DND-41 (cell line): Measurements from ENCODE around the gene CDC42EP1.
"Not testable (repeated sequence)": the region's sequence is repeated elsewhere in the genome, so short reads cannot be mapped to it uniquely, and the experiment has no call there.

ENCODE experiments used
- ATAC-seq: fragments of 200-7000 bp; cut with Tn5 transposase; 3 replicates; pipeline ENCODE4 v1.9.1; 2021; ENCODE audit warnings: low read depth; ENCODE audit not compliant: insufficient read depth
- DNase-seq: peaks from one replicate; pipeline ENCODE4 v3.0.0-alpha.2; 2020
- H2AFZ ChIP-seq: 2 replicates; pipeline ENCODE4 v1.6.0; 2012; ENCODE audit warnings: low read depth, low read length
- H3K27ac ChIP-seq: 2 replicates; pipeline ENCODE4 v1.5.1; 2012; ENCODE audit warnings: low read length, inconsistent platforms
- H3K27me3 ChIP-seq: fragments of 200-600 bp; sonication (generic); 2 replicates; pipeline ENCODE4 v1.6.0; 2012; ENCODE audit warnings: low read length, mild to moderate bottlenecking, inconsistent platforms; ENCODE audit not compliant: insufficient read depth, poor library complexity
- H3K36me3 ChIP-seq: 2 replicates; pipeline ENCODE4 v1.5.1; 2012; ENCODE audit warnings: low read length, inconsistent platforms; ENCODE audit not compliant: insufficient read depth
- H3K4me1 ChIP-seq: 2 replicates; pipeline ENCODE4 v1.5.1; 2012; ENCODE audit warnings: mild to moderate bottlenecking, low read length; ENCODE audit not compliant: insufficient read depth
- H3K4me2 ChIP-seq: 2 replicates; pipeline ENCODE4 v1.6.0; 2012; ENCODE audit warnings: mild to moderate bottlenecking, moderate library complexity, low read length, inconsistent platforms; ENCODE audit not compliant: insufficient read depth
- H3K4me3 ChIP-seq, 2 experiments: fragments of 200-600 bp in 1 of 2; shearing (Covaris generic) in 1 of 2; 2 replicates each; pipeline ENCODE4 v1.5.1; 2012 to 2016; ENCODE audit warnings: inconsistent platforms in 2 of 2, low read length in 2 of 2, mild to moderate bottlenecking in 2 of 2, low read depth in 1 of 2, moderate library complexity in 1 of 2
- H3K79me2 ChIP-seq: 2 replicates; pipeline ENCODE4 v1.6.0; 2012; ENCODE audit warnings: low read length, inconsistent platforms; ENCODE audit not compliant: insufficient read depth
- H3K9ac ChIP-seq: 2 replicates; pipeline ENCODE4 v1.6.0; 2012; ENCODE audit warnings: low read depth, mild to moderate bottlenecking, inconsistent platforms, low read length, moderate library complexity
- H3K9me3 ChIP-seq: 2 replicates; pipeline ENCODE4 v1.5.1; 2012; ENCODE audit warnings: low read length, moderate library complexity, mild to moderate bottlenecking, inconsistent platforms; ENCODE audit not compliant: insufficient read depth, severe bottlenecking
- H4K20me1 ChIP-seq: 2 replicates; pipeline ENCODE4 v1.6.0; 2012; ENCODE audit warnings: low read length; ENCODE audit not compliant: insufficient read depth
- CTCF ChIP-seq: IDR thresholded peaks from 2 replicates; pipeline ENCODE4 v1.5.1; 2012; ENCODE audit warnings: borderline replicate concordance, low read length, moderate library complexity, mild to moderate bottlenecking; ENCODE audit not compliant: poor library complexity, severe bottlenecking; ENCODE audit errors: extremely low read depth
- EZH2 ChIP-seq: IDR thresholded peaks from 3 replicates; pipeline ENCODE4 v1.6.1; 2012; ENCODE audit warnings: borderline replicate concordance, low read depth, mild to moderate bottlenecking, moderate library complexity, low read length, inconsistent platforms; ENCODE audit not compliant: severe bottlenecking

Gene CDC42EP1

DNA sequence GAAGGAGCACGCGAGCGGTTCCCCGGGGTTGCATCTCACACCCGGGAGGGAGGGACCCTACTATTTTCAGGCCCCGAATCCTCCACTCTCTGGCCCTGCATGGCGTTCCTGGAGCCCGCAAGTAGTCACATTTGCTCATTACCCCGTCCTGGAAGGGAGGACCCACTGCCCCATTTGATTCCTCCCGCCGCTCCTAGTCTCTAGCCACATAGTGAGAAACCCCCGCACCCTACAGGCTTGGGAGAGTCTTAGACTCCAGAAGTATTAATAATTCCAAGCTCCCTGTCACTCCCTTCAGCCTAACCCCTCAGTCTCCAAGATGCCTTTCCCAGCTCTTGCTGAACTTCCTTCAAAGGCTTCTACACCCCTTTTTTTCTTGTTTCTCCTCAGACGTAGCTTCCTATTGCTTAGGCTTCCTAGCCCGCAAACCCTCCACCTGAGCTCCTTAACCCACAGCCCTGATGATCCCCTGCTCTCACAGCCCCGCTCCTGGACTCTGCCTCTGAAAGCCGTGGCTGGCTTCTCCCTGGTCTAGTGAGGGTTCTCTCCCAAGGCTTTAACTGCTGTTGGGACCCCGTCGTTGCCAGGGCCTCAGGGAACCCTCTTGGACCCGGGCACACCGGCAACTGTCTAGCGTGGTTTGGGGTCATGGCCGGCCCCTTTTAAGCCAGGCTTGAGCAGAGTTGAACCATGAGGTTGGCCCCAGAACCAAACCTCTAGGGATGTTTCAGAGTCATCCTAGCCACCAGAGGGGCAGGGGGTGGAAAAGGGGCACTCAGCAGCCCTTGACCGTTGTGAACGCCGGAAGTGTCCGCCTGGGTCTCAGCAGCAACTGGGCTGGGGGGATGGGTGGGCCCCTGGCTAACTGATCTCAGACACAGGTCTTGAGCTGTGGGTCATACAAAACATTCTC, 49.2 kb downstream of the CDC42EP1 start:
- peak overlapping the region; percentile 88 to 90 for H3K4me3 ChIP-seq
- peaks cover 37% of the 10 kb centered on the region for H3K79me2 ChIP-seq
- peaks cover 17% of the 10 kb centered on the region for H3K36me3 ChIP-seq
- H3K9me3 ChIP-seq = no peaks in the 10 kb centered on the region
- peak overlapping the region; percentile 83 for H2AFZ ChIP-seq
- DNase-seq (peak; percentile 29), ATAC-seq (no peak; the same call in 2 of the 3 replicates)
- H3K4me1 ChIP-seq = peaks cover 54% of the 10 kb centered on the region
- H3K4me2 ChIP-seq = peak overlapping the region; percentile 94
- H3K27ac ChIP-seq = peak overlapping the region; percentile 84
- H4K20me1 ChIP-seq = peaks cover 25% of the 10 kb centered on the region; the same call in 1 of the 2 replicates
- H3K9ac ChIP-seq = peak overlapping the region; percentile 93
- no peak for TF ChIP-seq CTCF
- no peak for TF ChIP-seq EZH2
- H3K27me3 ChIP-seq = no peaks in the 10 kb centered on the region

DNA sequence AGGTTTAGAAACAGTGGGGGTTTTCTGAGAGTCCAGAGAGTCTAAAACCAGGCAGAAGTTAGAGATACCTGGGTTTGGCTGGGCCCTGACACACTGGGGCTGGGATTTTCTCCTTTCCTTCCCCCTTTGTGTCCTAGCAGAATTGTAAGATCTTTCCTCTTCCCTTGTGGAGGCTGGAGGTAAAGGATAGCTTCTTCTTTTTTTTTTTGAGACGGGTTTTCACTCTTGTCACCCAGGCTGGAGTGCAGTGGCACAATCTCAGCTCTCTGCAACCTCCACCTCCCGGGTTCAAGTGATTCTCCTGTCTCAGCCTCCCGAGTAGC, 49.8 kb downstream of the CDC42EP1 start:
- Histone ChIP-seq H3K9ac (peak overlapping the region; percentile 93), H3K4me3 (peak overlapping the region; percentile 88 to 90; a peak in 3 of 4 replicates), H3K27ac (peak overlapping the region; percentile 84; the same call in 1 of the 2 replicates), H3K4me2 (peak overlapping the region; percentile 94), H4K20me1 (peaks cover 25% of the 10 kb centered on the region; the same call in 1 of the 2 replicates), H3K4me1 (peaks cover 48% of the 10 kb centered on the region), H3K36me3 (peaks cover 22% of the 10 kb centered on the region), H3K79me2 (peaks cover 37% of the 10 kb centered on the region)
- not testable (repeated sequence) for H3K27me3 ChIP-seq, H3K9me3 ChIP-seq, DNase-seq, H2AFZ ChIP-seq, ATAC-seq

GRCh38 chr22:37610480-37611129, 50.3 kb downstream of the CDC42EP1 start:
- TF ChIP-seq EZH2 = no peak
- TF ChIP-seq CTCF = no peak
- Histone ChIP-seq H3K4me3 (no peak overlapping the region; a peak in 1 of 4 replicates), H3K79me2 (peaks cover 37% of the 10 kb centered on the region), H3K4me1 (peaks cover 43% of the 10 kb centered on the region), H3K4me2 (peak overlapping the region; percentile 94), H3K9ac (peak overlapping the region; percentile 93), H3K9me3 (no peaks in the 10 kb centered on the region), H3K27ac (no peak overlapping the region), H2AFZ (no peak overlapping the region), H3K27me3 (no peaks in the 10 kb centered on the region), H4K20me1 (peaks cover 25% of the 10 kb centered on the region; the same call in 1 of the 2 replicates), H3K36me3 (peaks cover 22% of the 10 kb centered on the region)
- no peak for ATAC-seq
- no peak for DNase-seq

DNA sequence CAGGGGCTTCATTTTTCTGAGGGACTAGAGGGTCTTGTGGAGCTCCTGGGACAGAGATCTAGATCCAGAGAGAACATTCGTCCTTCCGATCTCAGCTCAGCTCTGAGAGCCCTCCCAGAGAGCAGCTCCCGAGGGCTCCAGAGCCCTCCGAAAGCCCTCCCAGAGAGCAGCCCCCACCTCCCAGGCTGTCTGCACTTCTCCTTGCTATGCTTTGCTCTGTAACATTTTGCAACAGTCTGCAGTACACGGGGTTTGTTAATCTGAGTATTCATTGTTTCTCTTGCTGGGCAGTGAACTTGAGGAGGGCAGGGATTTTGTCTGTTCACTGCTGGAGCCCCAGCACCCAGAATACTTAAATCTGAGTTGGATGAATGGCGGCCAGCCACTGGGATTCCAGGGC, 50.9 kb downstream of the CDC42EP1 start:
- Histone ChIP-seq H3K4me2 (peak overlapping the region; percentile 94; the same call in 1 of the 2 replicates), H2AFZ (no peak overlapping the region), H3K9ac (peak overlapping the region; percentile 93; the same call in 1 of the 2 replicates), H3K4me3 (no peak overlapping the region), H3K27me3 (no peaks in the 10 kb centered on the region), H3K4me1 (peaks cover 39% of the 10 kb centered on the region), H4K20me1 (peaks cover 26% of the 10 kb centered on the region; the same call in 1 of the 2 replicates), H3K36me3 (peaks cover 25% of the 10 kb centered on the region), H3K79me2 (peaks cover 37% of the 10 kb centered on the region), H3K9me3 (no peaks in the 10 kb centered on the region), H3K27ac (no peak overlapping the region)
- TF ChIP-seq EZH2 (no peak), CTCF (no peak)
- ATAC-seq = no peak
- no peak for DNase-seq
